K562 (cell line): ENCODE results near the gene GLIS2. TPM values are rescaled to one million over a fixed set of nuclear protein-coding genes. Genes with fewer than 3 reads are reported as not detected.

Experiments used
- ATAC-seq: fragments of 200-7000 bp; cut with Tn5 transposase; 3 replicates; pipeline ENCODE4 v1.9.1; 2020; ENCODE audit warnings: moderate library complexity
- BruUV-seq: library from RNA; stranded (reverse); fragments of 400-500 nt; replicated peaks from 2 replicates; lab custom pipeline; 2021; lab: Mats Ljungman, UMichigan
- CTCF ChIA-PET: fragments of 300-600 bp; formaldehyde crosslinking; extraction: SDS; loops from one replicate; lab custom pipeline; 2021; ENCODE audit warnings: low intra/inter-chr PET ratio; lab: Yijun Ruan, JAX
- POLR2A ChIA-PET: fragments of 300-600, 350-650 bp; sonication (Branson Sonifier 250); formaldehyde crosslinking; extraction: SDS; loops from one replicate; lab custom pipeline; 2021; ENCODE audit warnings: antibody characterized with exemption, inconsistent platforms; lab: Yijun Ruan, JAX
- DNase-seq, 4 experiments: peaks; one replicate each; pipeline versions ENCODE4 v3.0.0 to v3.0.0-alpha.2; 2011 to 2018; ENCODE audit warnings: low spot score in 3 of 4, mixed read lengths in 3 of 4; ENCODE audit errors: extremely low read depth in 1 of 4
- FAIRE-seq: peaks from 2 replicates; lab custom pipeline; 2011; peaks lifted over from hg19 to GRCh38; lab: Jason Lieb, UNC
- H2AFZ ChIP-seq: 2 replicates; pipeline ENCODE4 v1.6.0; 2011; ENCODE audit warnings: low read depth, low read length, control low read depth, inconsistent platforms
- H3K27ac ChIP-seq: fragments of 200-600 bp; 3 replicates; pipeline ENCODE4 v1.8.0; 2011; ENCODE audit warnings: low read depth, mild to moderate bottlenecking, control low read depth, inconsistent platforms, low read length, moderate library complexity, mixed read lengths; ENCODE audit errors: extremely low read depth
- H3K27me3 ChIP-seq, 2 experiments: fragments of 300-600 bp in 1 of 2; 2 replicates in 1 of 2; 3 replicates in 1 of 2; pipeline versions ENCODE4 v1.6.0 to v1.8.0; 2011; ENCODE audit warnings: inconsistent platforms in 2 of 2, low read length in 2 of 2, mild to moderate bottlenecking in 1 of 2, mixed read lengths in 1 of 2, moderate library complexity in 1 of 2; ENCODE audit not compliant: control insufficient read depth in 2 of 2, insufficient read depth in 2 of 2
- H3K36me3 ChIP-seq: fragments of 300-600 bp; 3 replicates; pipeline ENCODE4 v1.8.0; 2011; ENCODE audit warnings: mild to moderate bottlenecking, low read length, inconsistent platforms; ENCODE audit not compliant: control insufficient read depth, insufficient read depth
- H3K4me1 ChIP-seq, 2 experiments: fragments of 200-600 bp in 1 of 2; replicated peaks in 1 of 2; 2 replicates in 1 of 2; 3 replicates in 1 of 2; pipeline versions ENCODE4 v1.5.1 to v1.8.0; 2011; ENCODE audit warnings: inconsistent platforms in 2 of 2, low read length in 2 of 2, mild to moderate bottlenecking in 1 of 2, mixed read lengths in 1 of 2, moderate library complexity in 1 of 2; ENCODE audit not compliant: control insufficient read depth in 2 of 2, insufficient read depth in 2 of 2
- H3K4me2 ChIP-seq: 2 replicates; pipeline ENCODE4 v1.6.1; 2011; ENCODE audit warnings: low read length, control low read depth, inconsistent platforms, mixed read lengths; ENCODE audit not compliant: insufficient read depth
- H3K4me3 ChIP-seq: fragments of 200-600 bp; sonication (generic), shearing (Covaris generic); 2 replicates; pipeline ENCODE4 v1.5.1; 2016; ENCODE audit warnings: control low read depth, inconsistent platforms
- H3K79me2 ChIP-seq: fragments of 200-600 bp; 3 replicates; pipeline ENCODE4 v1.8.0; 2011; ENCODE audit warnings: low read length, inconsistent platforms; ENCODE audit not compliant: control insufficient read depth, insufficient read depth
- H3K9ac ChIP-seq, 2 experiments: 2 replicates each; pipeline versions ENCODE4 v1.6.0 to v1.6.1; 2011; ENCODE audit warnings: low read depth in 2 of 2, low read length in 2 of 2, control low read depth in 1 of 2, inconsistent platforms in 1 of 2, mild to moderate bottlenecking in 1 of 2, mixed read lengths in 1 of 2; ENCODE audit not compliant: insufficient read depth in 1 of 2
- H3K9me1 ChIP-seq: one replicate; pipeline ENCODE4 v1.6.0; 2011; ENCODE audit warnings: inconsistent platforms, mild to moderate bottlenecking, low read length, moderate library complexity; ENCODE audit not compliant: control insufficient read depth, insufficient read depth
- H3K9me3 ChIP-seq: replicated peaks from 2 replicates; pipeline ENCODE4 v1.5.1; 2011; ENCODE audit warnings: low read depth, low read length, inconsistent platforms; ENCODE audit not compliant: control insufficient read depth, insufficient read depth
- H4K20me1 ChIP-seq: replicated peaks from 2 replicates; pipeline ENCODE4 v1.6.1; 2011; ENCODE audit warnings: low read length, inconsistent platforms, mixed read lengths; ENCODE audit not compliant: control insufficient read depth, insufficient read depth
- BHLHE40 ChIP-seq: IDR thresholded peaks from 2 replicates; pipeline ENCODE4 v1.6.1; 2011; ENCODE audit warnings: low read length, improper control_type of control experiment
- CC2D1A ChIP-seq: fragments of 450-650 bp; IDR thresholded peaks from 2 replicates; pipeline ENCODE4 v1.6.1; 2017; ENCODE audit warnings: mild to moderate bottlenecking
- CHD1 ChIP-seq: fragments of 200-600 bp; sonication (generic); IDR thresholded peaks from one replicate; pipeline ENCODE4 v1.6.1; 2012; ENCODE audit warnings: mild to moderate bottlenecking, moderate library complexity, low read length, inconsistent platforms
- HCFC1 ChIP-seq: IDR thresholded peaks from 2 replicates; pipeline ENCODE4 v1.6.1; 2012; ENCODE audit warnings: low read depth, low read length, improper control_type of control experiment
- JUND ChIP-seq, 2 experiments: IDR thresholded peaks; 2 replicates in 1 of 2; 3 replicates in 1 of 2; pipeline ENCODE4 v1.6.1; 2011; ENCODE audit warnings: borderline replicate concordance in 2 of 2, low read depth in 2 of 2, low read length in 2 of 2, improper control_type of control experiment in 1 of 2, missing biosample characterization in 1 of 2, missing genetic modification characterization in 1 of 2, missing genetic modification reagents in 1 of 2
- NCOA2 ChIP-seq, 2 experiments: fragments of 450-650 bp; IDR thresholded peaks; 2 replicates each; pipeline ENCODE4 v1.6.1; 2018; ENCODE audit warnings: mild to moderate bottlenecking in 2 of 2, moderate library complexity in 1 of 2; ENCODE audit not compliant: partially characterized antibody in 2 of 2
- NCOR1 ChIP-seq: fragments of 450-650 bp; IDR thresholded peaks from 2 replicates; pipeline ENCODE4 v1.6.1; 2016; ENCODE audit warnings: mild to moderate bottlenecking, moderate library complexity
- NR3C1 ChIP-seq: sonication (generic); formaldehyde crosslinking; IDR thresholded peaks from 2 replicates; pipeline ENCODE4 v1.8.1; 2022; ENCODE audit warnings: missing genetic modification reagents
- RAD21 ChIP-seq, 2 experiments: fragments of 250-450 bp in 1 of 2; fragments of 450-650 bp in 1 of 2; sonication (Bioruptor Pico) in 1 of 2; formaldehyde crosslinking in 1 of 2; IDR thresholded peaks in 1 of 2; conservative IDR thresholded peaks in 1 of 2; 2 replicates each; pipeline versions ENCODE4 v1.4.0 to v1.8.0; 2020 to 2022; ENCODE audit warnings: mild to moderate bottlenecking in 2 of 2, moderate library complexity in 1 of 2
- RCOR1 ChIP-seq, 2 experiments: IDR thresholded peaks; 2 replicates each; pipeline ENCODE4 v1.6.1; 2012; ENCODE audit warnings: low read depth in 2 of 2, low read length in 2 of 2, borderline replicate concordance in 1 of 2, improper control_type of control experiment in 1 of 2
- RHOXF2B ChIP-seq: fragments of 250-450 bp; sonication (Bioruptor Pico); conservative IDR thresholded peaks from 2 replicates; pipeline ENCODE4 v1.5.1; 2021
- SMC3 ChIP-seq: conservative IDR thresholded peaks from 2 replicates; pipeline ENCODE4 v1.6.1; 2011; ENCODE audit warnings: low read depth, low read length, improper control_type of control experiment; ENCODE audit not compliant: insufficient read depth
- STAG1 ChIP-seq: sonication (generic); formaldehyde crosslinking; IDR thresholded peaks from 2 replicates; pipeline ENCODE4 v1.5.0; 2020; ENCODE audit warnings: missing genetic modification reagents, borderline replicate concordance
- YY1 ChIP-seq, 3 experiments: IDR thresholded peaks; 2 replicates each; pipeline ENCODE4 v1.6.1; 2011; ENCODE audit warnings: low read length in 2 of 3, mild to moderate bottlenecking in 2 of 3, moderate library complexity in 2 of 3, borderline replicate concordance in 1 of 3, control low read depth in 1 of 3, low read depth in 1 of 3; ENCODE audit not compliant: insufficient read depth in 3 of 3, insufficient replicate concordance in 2 of 3, control insufficient read depth in 1 of 3, insufficient read length in 1 of 3; ENCODE audit errors: extremely low read depth in 1 of 3
- ZBTB9 ChIP-seq: fragments of 450-650 bp; formaldehyde crosslinking; IDR thresholded peaks from 2 replicates; pipeline ENCODE4 v1.4.0; 2020; ENCODE audit warnings: mild to moderate bottlenecking, moderate library complexity
- WGBS: fragments of 100-300 bp; shearing (Covaris generic); methylation state at CpG from one replicate; pipeline ENCODE4 v1.1.6; 2016; ENCODE audit warnings: low coverage, mixed read lengths; ENCODE audit not compliant: insufficient coverage; ENCODE audit errors: missing lambda C conversion rate; 5-methylcytosine and 5-hydroxymethylcytosine counted together
- in situ Hi-C: fragments of 300-500 bp; cut with MboI; formaldehyde crosslinking; loops from 4 replicates; pipeline ENCODE4 v1.15.0; 2018; ENCODE audit warnings: inconsistent platforms, mixed read lengths
- intact Hi-C: fragments of 100-400 bp; cut with micrococcal nuclease; formaldehyde crosslinking; loops from 2 replicates; pipeline ENCODE4 v1.14.2; 2022
- polyA plus RNA-seq, 8 experiments: library from polyadenylated mRNA; depleted of rRNA in 4 of 8; stranded (reverse) in 5 of 8; unstranded in 3 of 8; fragments of >200 nt; fragmentation: Nextera tagmentation in 2 of 8; fragmentation: Illumina TruSeq in 1 of 8; extraction: Ambion mirVana in 2 of 8; extraction: Trizol in 1 of 8; gene quantifications; 2 replicates each; pipeline versions ENCODE4 v1.2.1 to v1.2.3, GENCODE V29; 2011 to 2014; ENCODE audit warnings: inconsistent platforms in 1 of 8, missing spikeins in 1 of 8
- total RNA-seq, 7 experiments: library from RNA; depleted of rRNA in 6 of 7; stranded (reverse); fragments of >200 nt in 6 of 7; fragmentation: Illumina TruSeq in 2 of 7; extraction: Trizol in 2 of 7; gene quantifications; 2 replicates each; pipeline versions ENCODE4 v1.2.1 to v1.2.3, GENCODE V29; 2011 to 2021; ENCODE audit warnings: low replicate concordance in 1 of 7

Gene GLIS2
- total and polyA plus RNA-seq, 9 of the 15 experiments (the other 6 are each of a cell fraction or from before 2014, with no cell fraction given) = 0.10 to 9.0 (median 0.57) TPM

- in situ Hi-C loops (loop anchor here (5.0 kb wide), 1 partner anchor 43 kb away; no protein-coding TSS in a partner anchor), intact Hi-C loops (loop anchor here (1.0 to 2.0 kb wide), 4 partner anchors 42 to 347 kb away; no protein-coding TSS in a partner anchor)
- Histone ChIP-seq H4K20me1 (0 out of 2 replicates have a peak, but pooled peaks cover 8% of the 10 kb centered on the region), H3K9ac (no peak overlapping the region; a peak in 1 of 4 replicates), H2AFZ (no peak overlapping the region), H3K4me1 (peaks cover 4 to 56% of the 10 kb centered on the region in 2 experiments; a peak in 4 of 5 replicates), H3K9me1 (no peaks in the 10 kb centered on the region), H3K36me3 (peaks cover 6% of the 10 kb centered on the region; the same call in 1 of the 3 replicates), H3K4me2 (no peak overlapping the region), H3K79me2 (peaks cover 1% of the 10 kb centered on the region; the same call in 2 of the 3 replicates), H3K9me3 (no peaks in the 10 kb centered on the region), H3K27ac (no peak overlapping the region), H3K4me3 (no peak overlapping the region), H3K27me3 (no peaks in the 10 kb centered on the region)
- peak; percentile 81 to 87 (median 83) for DNase-seq
- ChIA-PET CTCF (interaction anchor here (0.6 to 3.6 kb wide), 7 partner anchors 40 to 348 kb away, joined by 3 to 19 read pairs (median 3); no protein-coding TSS in a partner anchor), POLR2A (interaction anchor here (0.6 to 0.9 kb wide), 3 partner anchors 32 to 342 kb away, joined by 3 read pairs; no protein-coding TSS in a partner anchor)
- 28% methylated on average over 13 of the region's 14 CpGs for WGBS
- peak; percentile 77 for FAIRE-seq
- no TSS peak for BruUV-seq
- peak; percentile 98 for ATAC-seq
- TF ChIP-seq STAG1 (CRISPR knock-in tag) (peak; percentile 64; the same call in 1 of the 2 replicates), SMC3 (peak; percentile 98), BHLHE40 (peak; percentile 33; the same call in 1 of the 2 replicates), CC2D1A (0 out of 2 replicates have a peak, but pooled peaks have one; percentile 35), NR3C1 (CRISPR knock-in tag) (no peak), NCOR1 (no peak), RHOXF2B (CRISPR knock-in tag) (no peak), YY1 (IDR thresholded peaks at IDR 0.05; ENCODE audit: borderline replicate concordance in 1 of 3, control insufficient read depth in 1 of 3, extremely low read depth in 1 of 3, insufficient read depth in 3 of 3, insufficient read length in 1 of 3, insufficient replicate concordance in 2 of 3, low read depth in 1 of 3, low read length in 2 of 3) (peak in 1 of 3 experiments; percentile 36), ZBTB9 (CRISPR knock-in tag) (peak; percentile 54; the same call in 1 of the 2 replicates), RAD21 (CRISPR knock-in tag; conservative IDR thresholded peaks at IDR 0.05 in 1 of 2, IDR thresholded peaks at IDR 0.05 in 1 of 2) (peak; percentile 95 to 97), CHD1 (no peak), RCOR1 (IDR thresholded peaks at IDR 0.05; ENCODE audit: borderline replicate concordance in 1 of 2, low read depth in 2 of 2, low read length in 2 of 2) (0 out of 4 replicates have a peak, but pooled peaks of 1 of the 2 experiments have one; percentile 7), HCFC1 (peak; percentile 17; the same call in 1 of the 2 replicates), JUND (IDR thresholded peaks at IDR 0.05; ENCODE audit: borderline replicate concordance, low read depth, low read length) (peak; percentile 30; the same call in 1 of the 2 replicates), JUND (tag; IDR thresholded peaks at IDR 0.05; ENCODE audit: borderline replicate concordance, low read depth, low read length) (no peak), NCOA2 (IDR thresholded peaks at IDR 0.05; ENCODE audit: partially characterized antibody in 2 of 2) (no peak)
Observed at GRCh38 chr16:4330277-4330874, 14.5 kb downstream of the GLIS2 start.
